A549 (cell line): ENCODE results near the gene KIF1A. TPM values are rescaled to one million over a fixed set of nuclear protein-coding genes. Genes with fewer than 3 reads are reported as not detected.

ENCODE experiments used
- ATAC-seq, 2 experiments: fragments of 200-7000 bp in 1 of 2; fragments of >200 bp in 1 of 2; cut with Nextera tagmentation in 1 of 2; cut with Tn5 transposase in 1 of 2; 3 replicates each; pipeline versions ENCODE4 v1.8.0 to v1.9.1; 2018 to 2020; ENCODE audit warnings: mild to moderate bottlenecking in 1 of 2, moderate library complexity in 1 of 2
- CTCF ChIA-PET: fragments of 300-600 bp; sonication (Branson Sonifier 250); formaldehyde crosslinking; extraction: SDS; loops from one replicate; lab custom pipeline; 2021; ENCODE audit warnings: antibody characterized with exemption, inconsistent platforms; lab: Yijun Ruan, JAX
- POLR2A ChIA-PET: fragments of 350-600 bp; formaldehyde crosslinking; extraction: SDS; loops from one replicate; lab custom pipeline; 2021; ENCODE audit warnings: antibody characterized with exemption, inconsistent platforms; lab: Yijun Ruan, JAX
- DNase-seq, 2 experiments: peaks; one replicate each; pipeline versions ENCODE4 v3.0.0 to v3.0.0-alpha.2; 2011 to 2016; ENCODE audit warnings: low read depth in 1 of 2, low spot score in 1 of 2
- FAIRE-seq: peaks from 2 replicates; lab custom pipeline; 2011; peaks lifted over from hg19 to GRCh38; lab: Jason Lieb, UNC
- H3K27ac ChIP-seq, 2 experiments: fragments of >200 bp; sonication (Bioruptor Twin); formaldehyde crosslinking; 3 replicates each; pipeline ENCODE4 v1.5.1; 2016 to 2017
- H3K4me1 ChIP-seq: fragments of >200 bp; sonication (Bioruptor Twin); formaldehyde crosslinking; 3 replicates; pipeline ENCODE4 v1.6.1; 2016
- H3K4me2 ChIP-seq: fragments of >200 bp; sonication (Bioruptor Twin); formaldehyde crosslinking; 3 replicates; pipeline ENCODE4 v1.6.1; 2016
- H3K4me3 ChIP-seq: fragments of >200 bp; sonication (Bioruptor Twin); formaldehyde crosslinking; 3 replicates; pipeline ENCODE4 v1.5.1; 2016
- H3K9me3 ChIP-seq: fragments of >200 bp; sonication (Bioruptor Twin); formaldehyde crosslinking; 3 replicates; pipeline ENCODE4 v1.6.1; 2016
- ATOH8 ChIP-seq: fragments of 250-450 bp; sonication (Bioruptor Pico); IDR thresholded peaks from 2 replicates; pipeline ENCODE4 v1.5.0; 2020; ENCODE audit warnings: low read depth, mild to moderate bottlenecking, moderate library complexity
- CBX8 ChIP-seq: fragments of 200-600 bp; sonication (generic); IDR thresholded peaks from 2 replicates; pipeline ENCODE4 v1.6.1; 2016
- CTCF ChIP-seq: fragments of >200 bp; sonication (Bioruptor Twin); formaldehyde crosslinking; IDR thresholded peaks from 3 replicates; pipeline ENCODE4 v1.5.1; 2016
- EHF ChIP-seq: fragments of 250-450 bp; sonication (Bioruptor Pico); IDR thresholded peaks from 2 replicates; pipeline ENCODE4 v1.5.0; 2020; ENCODE audit warnings: mild to moderate bottlenecking
- FOXS1 ChIP-seq: fragments of 250-450 bp; sonication (Bioruptor Pico); IDR thresholded peaks from 2 replicates; pipeline ENCODE4 v1.5.0; 2020; ENCODE audit warnings: mild to moderate bottlenecking, moderate library complexity
- HDAC2 ChIP-seq: fragments of 200-600 bp; sonication (generic); IDR thresholded peaks from 2 replicates; pipeline ENCODE4 v1.6.1; 2016
- HES2 ChIP-seq: fragments of >200 bp; sonication (Bioruptor Twin); formaldehyde crosslinking; IDR thresholded peaks from 2 replicates; pipeline ENCODE4 v1.6.1; 2016
- HOXA7 ChIP-seq: fragments of 250-450 bp; sonication (Bioruptor Pico); IDR thresholded peaks from 2 replicates; pipeline ENCODE4 v1.5.0; 2020; ENCODE audit warnings: mild to moderate bottlenecking, moderate library complexity
- HOXB13 ChIP-seq: fragments of 250-450 bp; sonication (Bioruptor Pico); IDR thresholded peaks from 2 replicates; pipeline ENCODE4 v1.5.0; 2020; ENCODE audit warnings: low read depth, mild to moderate bottlenecking, moderate library complexity
- HOXB5 ChIP-seq: fragments of 250-450 bp; sonication (Bioruptor Pico); IDR thresholded peaks from 2 replicates; pipeline ENCODE4 v1.5.0; 2020; ENCODE audit warnings: mild to moderate bottlenecking, moderate library complexity
- JUN ChIP-seq, 2 experiments: fragments of >200 bp; sonication (Bioruptor Twin); formaldehyde crosslinking; IDR thresholded peaks; 2 replicates in 1 of 2; 3 replicates in 1 of 2; pipeline ENCODE4 v1.6.1; 2016 to 2017
- MAX ChIP-seq: IDR thresholded peaks from 2 replicates; pipeline ENCODE4 v1.6.1; 2012
- MYC ChIP-seq: IDR thresholded peaks from 2 replicates; pipeline ENCODE4 v1.6.1; 2012; ENCODE audit warnings: mild to moderate bottlenecking, inconsistent platforms, low read length, improper control_type of control experiment, borderline replicate concordance
- NFE2L2 ChIP-seq: fragments of 150-350 bp; conservative IDR thresholded peaks from 2 replicates; pipeline ENCODE4 v1.6.1; 2014; ENCODE audit warnings: low read length
- PHF8 ChIP-seq: fragments of 200-600 bp; sonication (generic); IDR thresholded peaks from 2 replicates; pipeline ENCODE4 v1.6.1; 2016; ENCODE audit warnings: low read depth, mild to moderate bottlenecking, antibody characterized with exemption, moderate library complexity, borderline replicate concordance
- POLR2A ChIP-seq: IDR thresholded peaks from 2 replicates; pipeline ENCODE4 v1.6.1; 2012; ENCODE audit warnings: mild to moderate bottlenecking, low read length
- RAD21 ChIP-seq, 2 experiments: fragments of >200 bp in 1 of 2; sonication (Bioruptor Twin) in 1 of 2; formaldehyde crosslinking in 1 of 2; IDR thresholded peaks in 1 of 2; conservative IDR thresholded peaks in 1 of 2; 2 replicates in 1 of 2; 3 replicates in 1 of 2; pipeline ENCODE4 v1.6.1; 2012 to 2018; ENCODE audit warnings: inconsistent platforms in 1 of 2
- RARB ChIP-seq: fragments of 250-450 bp; sonication (Bioruptor Pico); IDR thresholded peaks from 2 replicates; pipeline ENCODE4 v1.8.0; 2021; ENCODE audit warnings: mild to moderate bottlenecking, moderate library complexity
- REST ChIP-seq: fragments of 200-600 bp; sonication (generic); IDR thresholded peaks from 2 replicates; pipeline ENCODE4 v1.6.1; 2016; ENCODE audit warnings: antibody characterized with exemption, mild to moderate bottlenecking, moderate library complexity
- SREBF2 ChIP-seq: fragments of 450-650 bp; IDR thresholded peaks from 2 replicates; pipeline ENCODE4 v1.6.1; 2014; ENCODE audit warnings: mild to moderate bottlenecking, moderate library complexity
- ZFP36 ChIP-seq: fragments of 450-650 bp; IDR thresholded peaks from 2 replicates; pipeline ENCODE4 v1.6.1; 2014; ENCODE audit warnings: borderline replicate concordance; ENCODE audit not compliant: partially characterized antibody
- WGBS: methylation state at CpG from one replicate; pipeline ENCODE4 v1.1.6; 2017; ENCODE audit errors: missing lambda C conversion rate; 5-methylcytosine and 5-hydroxymethylcytosine counted together
- polyA plus RNA-seq, 4 experiments: library from polyadenylated mRNA; depleted of rRNA in 3 of 4; stranded (reverse); fragments of >200 nt; fragmentation: RNase III in 1 of 4; extraction: RNeasy Plus Mini Kit Qiagen cat#74134 plus additional on column Dnase treatment in 1 of 4; gene quantifications; 2 replicates in 3 of 4; 3 replicates in 1 of 4; pipeline ENCODE4 v1.2.3, GENCODE V29; 2011 to 2017

Gene KIF1A
- polyA plus RNA-seq, 2 of the 4 experiments (the other 2 are of a cell fraction) = 0.28 to 0.50 TPM

GRCh38 chr2:240725266-240725665 is 94.8 kb downstream of the KIF1A start:
- Histone ChIP-seq H3K9me3 (no peaks in the 10 kb centered on the region), H3K4me2 (no peak overlapping the region), H3K4me3 (no peak overlapping the region), H3K27ac (no peak overlapping the region), H3K4me1 (no peaks in the 10 kb centered on the region)
- WGBS = 64% methylated on average over 11 of the region's 12 CpGs
- FAIRE-seq (no peak), DNase-seq (no peak), ATAC-seq (no peak)
- CTCF ChIA-PET = no interaction called here
- POLR2A ChIA-PET = no interaction called here
- TF ChIP-seq REST (no peak), HOXB5 (CRISPR knock-in tag) (no peak), EHF (CRISPR knock-in tag) (no peak)

- Histone ChIP-seq H3K4me3 (no peak overlapping the region), H3K9me3 (no peaks in the 10 kb centered on the region), H3K27ac (no peak overlapping the region), H3K4me2 (no peak overlapping the region), H3K4me1 (no peaks in the 10 kb centered on the region)
- ChIA-PET POLR2A (no interaction called here), CTCF (interaction anchor here (1.5 kb wide), 1 partner anchor 14 kb away, joined by 4 read pairs; no protein-coding TSS in a partner anchor)
- ATAC-seq (no peak), FAIRE-seq (no peak), DNase-seq (no peak)
- TF ChIP-seq ZFP36 (no peak), HOXB13 (CRISPR knock-in tag) (no peak), CBX8 (no peak), ATOH8 (no peak), HDAC2 (no peak), RARB (CRISPR knock-in tag) (no peak), SREBF2 (no peak), FOXS1 (no peak), MYC (no peak)
- 73% methylated on average over 9 of the region's 10 CpGs for WGBS
These were observed 95.6 kb downstream of the KIF1A start for GRCh38 chr2:240724431-240724830.

- H3K9me3 ChIP-seq = no peaks in the 10 kb centered on the region
- H3K4me2 ChIP-seq = no peak overlapping the region
- H3K4me3 ChIP-seq = no peak overlapping the region
- WGBS = 84% methylated on average over 5 of the region's 9 CpGs
- ATAC-seq (no peak), FAIRE-seq (no peak), DNase-seq (no peak)
- H3K4me1 ChIP-seq = no peaks in the 10 kb centered on the region
- no peak for TF ChIP-seq RAD21 (conservative IDR thresholded peaks at IDR 0.05 in 1 of 2, IDR thresholded peaks at IDR 0.05 in 1 of 2)
- no peak for TF ChIP-seq MAX
- no peak for TF ChIP-seq NFE2L2
- TF ChIP-seq JUN (IDR thresholded peaks at IDR 0.05) = no peak
- no peak for TF ChIP-seq HOXB5 (CRISPR knock-in tag)
- no peak for TF ChIP-seq PHF8
- TF ChIP-seq CTCF = no peak
- TF ChIP-seq HES2 = no peak
- no peak for TF ChIP-seq POLR2A
- TF ChIP-seq CBX8 = no peak
- TF ChIP-seq HOXA7 (CRISPR knock-in tag) = no peak
- TF ChIP-seq RARB (CRISPR knock-in tag) = no peak
- CTCF ChIA-PET = interaction anchor here (1.5 kb wide), 1 partner anchor 15 kb away, joined by 4 read pairs; no protein-coding TSS in a partner anchor
- POLR2A ChIA-PET = no interaction called here
- H3K27ac ChIP-seq = no peak overlapping the region
These were observed 96.2 kb downstream of the KIF1A start for GRCh38 chr2:240723851-240724250.
